Measurements from ENCODE around the gene DNAJC7. TPM values are rescaled to one million over a fixed set of nuclear protein-coding genes. Genes with fewer than 3 reads are reported as not detected.

The DNAJC7 gene
- total RNA-seq, 2 experiments from 2014 or later = 74.5 to 76.3 TPM

DNA sequence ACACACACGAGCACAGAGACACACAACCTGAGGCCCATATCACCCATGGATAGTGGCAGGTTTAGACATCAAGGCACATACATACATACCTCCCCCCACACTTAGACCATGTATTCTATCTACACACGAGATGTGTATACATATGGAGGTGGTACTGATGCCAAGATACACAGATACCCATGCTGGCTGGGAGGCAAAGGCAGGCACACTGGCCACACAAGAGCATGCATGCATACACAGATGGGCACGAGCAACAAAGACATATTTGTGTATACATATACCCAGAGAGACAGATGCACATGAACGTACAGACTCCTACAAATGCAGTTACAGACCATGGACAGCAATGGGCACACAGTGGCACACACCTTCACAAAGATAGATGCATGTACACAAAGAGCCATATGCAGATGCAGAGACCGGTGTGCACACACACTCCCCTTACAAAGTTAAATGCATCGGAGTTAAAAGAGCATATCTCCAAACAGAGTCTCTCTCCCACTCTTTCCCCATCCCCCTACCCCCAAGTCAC is 35.2 kb upstream of the DNAJC7 start:
- Mint-ChIP-seq H3K27me3 (ENCODE audit: low read depth) (peaks cover 26% of the 10 kb centered on the region), H3K27ac (no peak overlapping the region), H3K9me3 (no peaks in the 10 kb centered on the region), H3K4me3 (no peak overlapping the region), H3K4me1 (ENCODE audit: low read depth) (peaks cover 3% of the 10 kb centered on the region), H3K36me3 (ENCODE audit: low read depth) (no peaks in the 10 kb centered on the region)
- CTCF ChIA-PET = interaction anchor here (0.6 to 1.0 kb wide), 2 partner anchors 15 to 261 kb away, joined by 3 to 5 read pairs; no protein-coding TSS in a partner anchor
- DNase-seq = no peak
- intact Hi-C loops (cut with micrococcal nuclease) = no loop called here

DNA sequence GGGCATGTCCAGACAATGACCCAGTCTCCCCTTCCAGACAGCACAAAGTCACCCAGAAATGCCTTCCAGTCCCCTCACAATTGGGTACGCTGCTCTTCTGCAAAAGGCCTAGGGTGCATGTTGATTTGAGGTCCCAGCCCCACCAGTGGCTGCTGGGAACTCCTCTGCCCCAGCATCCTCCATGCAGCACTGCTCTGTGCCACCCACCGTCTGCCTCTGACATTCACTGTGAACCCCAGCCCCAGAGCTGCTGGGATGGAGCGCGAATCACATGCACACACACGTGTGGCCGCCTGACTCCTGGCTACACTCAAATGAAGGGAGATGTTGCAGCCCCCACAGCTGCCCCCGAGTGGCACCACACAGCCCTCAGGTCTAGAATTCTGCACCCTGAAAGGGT is 34.4 kb upstream of the DNAJC7 start:
- CTCF ChIA-PET = interaction anchor here (0.6 to 1.2 kb wide), 6 partner anchors 11 to 59 kb away, joined by 3 to 4 read pairs (median 3); partner anchors contain the start of gene NKIRAS2
- intact Hi-C loops (cut with micrococcal nuclease) = no loop called here
- no peaks in the 10 kb centered on the region for H3K36me3 Mint-ChIP-seq (ENCODE audit: low read depth)
- no peak for DNase-seq
- no peak overlapping the region for H3K4me3 Mint-ChIP-seq
- H3K27ac Mint-ChIP-seq = no peak overlapping the region
- H3K9me3 Mint-ChIP-seq = no peaks in the 10 kb centered on the region
- peaks cover 26% of the 10 kb centered on the region for H3K27me3 Mint-ChIP-seq (ENCODE audit: low read depth)
- H3K4me1 Mint-ChIP-seq (ENCODE audit: low read depth) = peaks cover 3% of the 10 kb centered on the region

- Mint-ChIP-seq H3K27me3 (ENCODE audit: low read depth) (peaks cover 26% of the 10 kb centered on the region), H3K9me3 (no peaks in the 10 kb centered on the region), H3K4me1 (ENCODE audit: low read depth) (peaks cover 3% of the 10 kb centered on the region), H3K36me3 (ENCODE audit: low read depth) (no peaks in the 10 kb centered on the region), H3K27ac (no peak overlapping the region), H3K4me3 (peak overlapping the region; percentile 50)
- CTCF ChIA-PET = interaction anchor here (0.8 to 1.2 kb wide), 5 partner anchors 10 to 59 kb away, joined by 3 to 4 read pairs (median 3); partner anchors contain the start of gene NKIRAS2
- intact Hi-C loops (cut with micrococcal nuclease) = no loop called here
- DNase-seq = no peak
These were observed 33.8 kb upstream of the DNAJC7 start for GRCh38 chr17:42051013-42051400.

DNA sequence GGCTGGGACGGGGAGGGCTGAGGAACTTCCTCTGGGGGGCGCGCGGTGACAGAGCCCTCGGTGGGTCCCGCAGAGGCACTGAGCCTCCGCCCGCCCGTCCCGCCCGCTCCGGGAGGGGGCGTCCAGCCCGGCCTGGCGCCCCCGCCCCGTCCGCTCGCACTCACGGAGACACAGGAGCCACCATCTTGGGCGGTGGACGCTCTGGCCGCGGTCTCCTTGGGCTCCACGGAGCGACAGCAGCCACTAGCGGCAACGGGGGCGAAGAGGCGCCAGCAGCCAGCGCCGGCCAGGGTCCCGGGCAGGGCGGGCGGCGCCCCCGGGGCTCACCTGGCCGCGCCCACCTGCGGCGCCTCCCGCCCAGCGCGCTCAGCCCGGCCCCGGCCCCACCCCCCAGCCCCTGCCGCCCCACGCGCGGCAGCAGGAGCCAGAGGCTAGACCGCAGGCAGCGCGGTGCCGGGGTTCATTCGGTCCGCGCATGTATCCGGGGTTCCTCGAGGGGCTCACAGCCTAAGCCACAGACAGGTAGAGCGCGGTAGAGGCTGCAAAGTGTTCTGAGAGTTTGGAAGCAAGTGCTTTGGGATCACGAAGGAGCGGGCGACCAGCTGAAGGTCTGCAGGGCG is 33.3 kb upstream of the DNAJC7 start, which contains the start of gene C17orf113:
TSS of gene C17orf113 (minus strand) at position 209 of the 620 bp plus-strand sequence. CDS start 7,225 bp downstream, outside the sequence.
- no peaks in the 10 kb centered on the region for H3K9me3 Mint-ChIP-seq
- H3K4me1 Mint-ChIP-seq (ENCODE audit: low read depth) = peaks cover 3% of the 10 kb centered on the region
- DNase-seq = peak; percentile 66
- H3K4me3 Mint-ChIP-seq = peak within 1 kb of the TSS; percentile 68
- H3K36me3 Mint-ChIP-seq (ENCODE audit: low read depth) = no peaks in the 10 kb centered on the region
- peaks cover 26% of the 10 kb centered on the region for H3K27me3 Mint-ChIP-seq (ENCODE audit: low read depth)
- CTCF ChIA-PET = interaction anchor here (1.0 to 1.2 kb wide), 3 partner anchors 9 to 57 kb away, joined by 3 to 4 read pairs (median 4); partner anchors contain the start of gene NKIRAS2
- no peak within 1 kb of the TSS for H3K27ac Mint-ChIP-seq
- intact Hi-C loops (cut with micrococcal nuclease) = loop anchor here (1.0 kb wide), 1 partner anchor 25 kb away; no protein-coding TSS in a partner anchor

- Mint-ChIP-seq H3K27ac (no peak overlapping the region), H3K4me3 (peak overlapping the region; percentile 68), H3K4me1 (ENCODE audit: low read depth) (no peaks in the 10 kb centered on the region), H3K36me3 (ENCODE audit: low read depth) (no peaks in the 10 kb centered on the region), H3K27me3 (ENCODE audit: low read depth) (peaks cover 24% of the 10 kb centered on the region), H3K9me3 (no peaks in the 10 kb centered on the region)
- no peak for DNase-seq
- CTCF ChIA-PET = interaction anchor here (0.6 to 0.8 kb wide), 3 partner anchors 10 to 51 kb away, joined by 3 read pairs; no protein-coding TSS in a partner anchor
- intact Hi-C loops (cut with micrococcal nuclease) = loop anchor here (1.0 kb wide), 1 partner anchor 25 kb away; no protein-coding TSS in a partner anchor
These were observed 32.7 kb upstream of the DNAJC7 start for GRCh38 chr17:42049834-42050392.

- no peak for DNase-seq
- Mint-ChIP-seq H3K4me3 (no peak overlapping the region), H3K9me3 (no peaks in the 10 kb centered on the region), H3K4me1 (ENCODE audit: low read depth) (no peaks in the 10 kb centered on the region), H3K27ac (no peak overlapping the region), H3K36me3 (ENCODE audit: low read depth) (no peaks in the 10 kb centered on the region), H3K27me3 (ENCODE audit: low read depth) (peaks cover 12% of the 10 kb centered on the region)
- CTCF ChIA-PET = interaction anchor here (0.7 to 1.3 kb wide), 2 partner anchors 16 to 44 kb away, joined by 3 read pairs; no protein-coding TSS in a partner anchor
- intact Hi-C loops (cut with micrococcal nuclease) = no loop called here
These were observed 30.1 kb upstream of the DNAJC7 start for GRCh38 chr17:42047343-42047742.

- H3K4me1 Mint-ChIP-seq (ENCODE audit: low read depth) = no peaks in the 10 kb centered on the region
- CTCF ChIA-PET = interaction anchor here (1.2 to 1.4 kb wide), 2 partner anchors 20 to 83 kb away, joined by 4 read pairs; no protein-coding TSS in a partner anchor
- H3K27me3 Mint-ChIP-seq (ENCODE audit: low read depth) = peaks cover 5% of the 10 kb centered on the region
- no peak overlapping the region for H3K27ac Mint-ChIP-seq
- H3K9me3 Mint-ChIP-seq = no peaks in the 10 kb centered on the region
- DNase-seq = no peak
- H3K36me3 Mint-ChIP-seq (ENCODE audit: low read depth) = no peaks in the 10 kb centered on the region
- H3K4me3 Mint-ChIP-seq = no peak overlapping the region
- intact Hi-C loops (cut with micrococcal nuclease) = no loop called here
These were observed 28.5 kb upstream of the DNAJC7 start for GRCh38 chr17:42045719-42046118.

- no peak for DNase-seq
- peaks cover 5% of the 10 kb centered on the region for H3K27me3 Mint-ChIP-seq (ENCODE audit: low read depth)
- H3K36me3 Mint-ChIP-seq (ENCODE audit: low read depth) = no peaks in the 10 kb centered on the region
- no peaks in the 10 kb centered on the region for H3K4me1 Mint-ChIP-seq (ENCODE audit: low read depth)
- H3K27ac Mint-ChIP-seq = no peak overlapping the region
- intact Hi-C loops (cut with micrococcal nuclease) = no loop called here
- CTCF ChIA-PET = interaction anchor here (2.1 kb wide), 1 partner anchor 17 kb away, joined by 7 read pairs; no protein-coding TSS in a partner anchor
- no peak overlapping the region for H3K4me3 Mint-ChIP-seq
- H3K9me3 Mint-ChIP-seq = no peaks in the 10 kb centered on the region
These were observed 25.5 kb upstream of the DNAJC7 start for GRCh38 chr17:42042598-42043319.

DNA sequence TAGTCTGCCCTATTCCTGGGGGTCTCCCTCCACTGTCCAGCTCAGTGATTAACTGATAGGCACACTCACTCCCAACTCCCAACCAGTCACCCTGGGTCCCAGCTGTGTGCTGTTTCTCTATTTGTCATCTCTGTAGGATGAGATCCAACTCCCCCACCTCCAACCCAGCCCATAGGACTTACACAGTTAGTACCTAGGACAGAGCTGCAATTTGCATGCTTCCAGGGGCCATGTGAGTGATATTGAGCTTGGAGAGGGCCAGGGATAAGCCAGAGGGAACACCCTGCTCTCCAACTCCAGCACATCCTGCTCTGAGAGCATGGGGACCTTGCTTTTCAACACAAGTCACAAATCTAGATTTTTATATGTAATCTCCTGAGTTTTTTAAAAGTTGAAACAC is 24.4 kb upstream of the DNAJC7 start:
- H3K4me1 Mint-ChIP-seq (ENCODE audit: low read depth) = no peaks in the 10 kb centered on the region
- intact Hi-C loops (cut with micrococcal nuclease) = no loop called here

GRCh38 chr17:42040818-42041217 is 23.6 kb upstream of the DNAJC7 start:
- H3K9me3 Mint-ChIP-seq = no peaks in the 10 kb centered on the region
- intact Hi-C loops (cut with micrococcal nuclease) = no loop called here
- H3K4me1 Mint-ChIP-seq (ENCODE audit: low read depth) = no peaks in the 10 kb centered on the region
- no peaks in the 10 kb centered on the region for H3K36me3 Mint-ChIP-seq (ENCODE audit: low read depth)
- CTCF ChIA-PET = interaction anchor here (0.6 to 1.3 kb wide), 6 partner anchors 10 to 431 kb away, joined by 3 to 5 read pairs (median 4); no protein-coding TSS in a partner anchor
- no peak overlapping the region for H3K27ac Mint-ChIP-seq
- H3K27me3 Mint-ChIP-seq (ENCODE audit: low read depth) = peaks cover 9% of the 10 kb centered on the region
- DNase-seq = no peak
- no peak overlapping the region for H3K4me3 Mint-ChIP-seq

More for the DNA sequence above, 24.4 kb upstream of the DNAJC7 start:
- Mint-ChIP-seq H3K27me3 (ENCODE audit: low read depth) (peaks cover 9% of the 10 kb centered on the region), H3K27ac (no peak overlapping the region), H3K4me3 (no peak overlapping the region), H3K9me3 (no peaks in the 10 kb centered on the region), H3K36me3 (ENCODE audit: low read depth) (no peaks in the 10 kb centered on the region)
- DNase-seq = no peak
- CTCF ChIA-PET = interaction anchor here (0.7 to 2.1 kb wide), 4 partner anchors 10 to 63 kb away, joined by 3 to 7 read pairs (median 4); no protein-coding TSS in a partner anchor

DNA sequence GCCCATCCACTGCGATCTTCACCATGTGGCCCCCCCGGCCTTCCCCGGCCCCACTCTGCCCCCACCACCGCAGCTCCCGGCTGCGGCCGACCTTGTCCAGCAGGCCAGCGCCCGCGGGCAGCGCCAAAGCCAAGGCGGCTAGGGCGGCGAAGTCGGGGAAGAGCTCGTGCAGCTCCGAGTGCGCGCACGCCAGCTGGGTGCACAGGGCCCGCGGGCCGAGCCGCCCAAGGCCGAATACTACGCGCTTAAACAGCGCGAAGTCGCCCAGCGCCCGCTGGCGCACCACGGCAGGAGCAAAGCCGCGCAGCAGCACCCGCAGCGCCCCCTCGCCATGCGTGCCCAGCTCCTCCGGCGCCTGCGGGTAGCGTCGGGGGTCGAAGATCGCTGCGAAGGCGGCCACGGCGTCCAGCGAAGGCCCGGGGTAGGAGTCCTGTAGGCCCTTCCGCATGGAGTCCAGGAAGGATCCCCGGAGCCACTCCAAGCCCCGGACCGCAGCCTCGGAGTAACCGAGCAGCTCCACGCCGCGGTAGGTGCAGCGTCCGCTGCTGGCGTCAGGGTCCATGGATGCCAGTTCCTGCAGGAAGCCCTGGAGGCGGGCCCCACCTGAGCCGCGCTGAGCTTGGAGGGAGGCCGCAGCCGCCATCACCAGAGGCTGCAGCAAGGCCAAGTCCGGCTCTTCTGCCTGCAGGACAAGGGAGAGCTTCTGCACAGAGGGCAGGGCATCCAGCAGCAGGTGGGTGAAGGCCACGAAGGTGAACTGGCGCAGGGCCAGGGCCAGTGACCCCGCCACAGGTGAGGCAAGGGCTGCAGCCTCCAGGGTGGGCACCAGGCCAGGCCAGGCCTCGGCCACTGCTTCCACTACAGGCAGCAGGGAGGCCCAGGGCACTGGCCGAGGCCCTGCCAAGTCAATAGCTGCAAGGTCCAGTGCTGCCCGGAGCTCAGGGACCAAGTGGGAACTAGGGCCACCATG is 22.8 kb upstream of the DNAJC7 start:
- H3K27ac Mint-ChIP-seq = no peak overlapping the region
- peaks cover 9% of the 10 kb centered on the region for H3K27me3 Mint-ChIP-seq (ENCODE audit: low read depth)
- CTCF ChIA-PET = interaction anchor here (0.6 to 1.3 kb wide), 11 partner anchors 11 to 460 kb away, joined by 3 to 5 read pairs (median 3); partner anchors contain the start of gene DNAJC7
- no peak for DNase-seq
- H3K36me3 Mint-ChIP-seq (ENCODE audit: low read depth) = no peaks in the 10 kb centered on the region
- intact Hi-C loops (cut with micrococcal nuclease) = no loop called here
- H3K9me3 Mint-ChIP-seq = no peaks in the 10 kb centered on the region
- H3K4me3 Mint-ChIP-seq = no peak overlapping the region
- H3K4me1 Mint-ChIP-seq (ENCODE audit: low read depth) = no peaks in the 10 kb centered on the region

All from activated naive CD4-positive, alpha-beta T cell treated with anti-CD3 and anti-CD28 coated beads for 36 hours (primary cell).